ENCODE results near the gene DCTN4.

The DCTN4 gene

GRCh38 chr5:150659360-150660107, 99.3 kb downstream of the DCTN4 start:
- Mint-ChIP-seq H3K27me3 (peaks cover 3% of the 10 kb centered on the region), H3K9me3 (no peaks in the 10 kb centered on the region), H3K27ac (no peak overlapping the region), H3K4me3 (no peak overlapping the region), H3K36me3 (ENCODE audit: low read depth) (no peaks in the 10 kb centered on the region), H3K4me1 (ENCODE audit: low read depth) (peaks cover 5% of the 10 kb centered on the region)
- peak; percentile 24 for DNase-seq

- H3K27ac Mint-ChIP-seq = no peak overlapping the region
- peak; percentile 11 for DNase-seq
- H3K9me3 Mint-ChIP-seq = no peaks in the 10 kb centered on the region
- no peaks in the 10 kb centered on the region for H3K36me3 Mint-ChIP-seq (ENCODE audit: low read depth)
- peaks cover 5% of the 10 kb centered on the region for H3K4me1 Mint-ChIP-seq (ENCODE audit: low read depth)
- no peak overlapping the region for H3K4me3 Mint-ChIP-seq
- H3K27me3 Mint-ChIP-seq = no peaks in the 10 kb centered on the region
These were observed 100.0 kb downstream of the DCTN4 start for GRCh38 chr5:150658699-150659265.
